Upper lobe of right lung (tissue), 1 donor: ENCODE measurements around the gene TSPEAR. TPM values are rescaled to one million over a fixed set of nuclear protein-coding genes. Genes with fewer than 3 reads are reported as not detected.
A peak's percentile ranks its signal among the peaks of the same experiment; 100 is the strongest.

Experiments used
- ATAC-seq: fragments of 200-7000 bp; cut with Tn5 transposase; one replicate; pipeline ENCODE4 v1.9.1; 2020; ENCODE audit warnings: mild to moderate bottlenecking, moderate library complexity
- DNase-seq: peaks from one replicate; pipeline ENCODE4 v3.0.0-alpha.2; 2020
- H3K27ac ChIP-seq: fragments of 200-600 bp; one replicate; pipeline ENCODE4 v1.8.0; 2022
- H3K27me3 ChIP-seq: fragments of 200-600 bp; one replicate; pipeline ENCODE4 v1.8.0; 2022; ENCODE audit warnings: mild to moderate bottlenecking
- H3K36me3 ChIP-seq: fragments of 200-600 bp; one replicate; pipeline ENCODE4 v1.8.0; 2022
- H3K4me1 ChIP-seq: fragments of 200-600 bp; one replicate; pipeline ENCODE4 v1.8.0; 2022
- H3K4me3 ChIP-seq: fragments of 200-600 bp; one replicate; pipeline ENCODE4 v1.8.0; 2022; ENCODE audit warnings: mild to moderate bottlenecking
- H3K9me3 ChIP-seq: fragments of 200-600 bp; one replicate; pipeline ENCODE4 v1.8.0; 2022
- intact Hi-C: fragments of 100-400 bp; cut with DNase I; formaldehyde crosslinking; loops from one replicate; pipeline ENCODE4 v1.11.0; 2022
- total RNA-seq: library from RNA; stranded (reverse); fragmentation: NEBNext Ultra II Directional; extraction: Animal tissue kit (Norgen Biotek cat#: 25700); gene quantifications from one replicate; pipeline ENCODE4 v1.2.1, GENCODE V29; 2021
- TF ChIP-seq, protein P1 (sequence below): fragments of 200-600 bp; IDR thresholded peaks from one replicate; pipeline ENCODE4 v1.8.0; 2022; ENCODE audit warnings: antibody characterized with exemption
- donor health status: DM: no; HTN: yes; CAD: no; lungs with severe emphysema.

Gene TSPEAR
- total RNA-seq, 1 donor from 2014 or later, result 0.23 TPM

- TF ChIP-seq, protein P1, sequence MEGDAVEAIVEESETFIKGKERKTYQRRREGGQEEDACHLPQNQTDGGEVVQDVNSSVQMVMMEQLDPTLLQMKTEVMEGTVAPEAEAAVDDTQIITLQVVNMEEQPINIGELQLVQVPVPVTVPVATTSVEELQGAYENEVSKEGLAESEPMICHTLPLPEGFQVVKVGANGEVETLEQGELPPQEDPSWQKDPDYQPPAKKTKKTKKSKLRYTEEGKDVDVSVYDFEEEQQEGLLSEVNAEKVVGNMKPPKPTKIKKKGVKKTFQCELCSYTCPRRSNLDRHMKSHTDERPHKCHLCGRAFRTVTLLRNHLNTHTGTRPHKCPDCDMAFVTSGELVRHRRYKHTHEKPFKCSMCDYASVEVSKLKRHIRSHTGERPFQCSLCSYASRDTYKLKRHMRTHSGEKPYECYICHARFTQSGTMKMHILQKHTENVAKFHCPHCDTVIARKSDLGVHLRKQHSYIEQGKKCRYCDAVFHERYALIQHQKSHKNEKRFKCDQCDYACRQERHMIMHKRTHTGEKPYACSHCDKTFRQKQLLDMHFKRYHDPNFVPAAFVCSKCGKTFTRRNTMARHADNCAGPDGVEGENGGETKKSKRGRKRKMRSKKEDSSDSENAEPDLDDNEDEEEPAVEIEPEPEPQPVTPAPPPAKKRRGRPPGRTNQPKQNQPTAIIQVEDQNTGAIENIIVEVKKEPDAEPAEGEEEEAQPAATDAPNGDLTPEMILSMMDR, result no peak
- intact Hi-C loops, result no loop called here
- Histone ChIP-seq H3K27me3 (peaks cover 4% of the 10 kb centered on the region), H3K4me3 (no peak overlapping the region), H3K36me3 (no peaks in the 10 kb centered on the region), H3K9me3 (no peaks in the 10 kb centered on the region), H3K27ac (no peak overlapping the region), H3K4me1 (no peaks in the 10 kb centered on the region)
- peak; percentile 55 for DNase-seq
- no peak for ATAC-seq
Observed at GRCh38 chr21:44748621-44749020, 37.2 kb upstream of the TSPEAR start.

DNA sequence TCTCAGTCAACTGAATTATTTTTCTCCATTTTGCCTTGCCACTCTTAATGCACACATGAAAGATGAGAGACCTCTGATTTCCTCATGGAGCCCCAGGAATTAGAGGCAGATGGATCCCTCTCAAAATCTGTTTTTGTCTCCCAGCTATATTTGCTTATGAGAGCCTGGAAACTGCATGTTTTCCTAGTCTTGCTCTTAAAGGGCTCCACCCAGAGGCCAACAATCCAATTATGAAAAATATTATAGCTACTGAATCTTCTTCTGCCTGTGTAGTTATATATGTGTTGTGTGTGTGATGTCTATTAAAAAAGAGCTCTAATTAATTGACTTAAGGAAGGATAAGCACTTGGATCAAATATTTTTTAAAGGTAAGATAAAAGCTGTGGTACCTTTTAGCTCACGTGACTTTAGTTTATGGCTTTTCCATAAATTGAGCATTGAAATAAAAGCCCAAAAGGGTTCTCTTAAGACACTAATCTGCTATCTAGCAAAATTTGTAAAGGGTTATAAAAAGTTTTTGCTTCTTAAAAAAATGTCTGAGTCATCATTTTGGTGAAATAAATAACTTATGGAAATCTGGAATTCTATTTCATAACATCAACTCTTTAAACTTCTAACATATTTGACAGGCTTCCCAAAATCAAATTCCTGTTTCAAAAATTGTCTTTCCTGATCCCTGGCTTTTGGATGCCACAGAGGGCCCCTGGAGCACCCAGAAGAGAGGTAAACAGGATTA is 31.2 kb upstream of the TSPEAR start:
- Histone ChIP-seq H3K27ac (no peak overlapping the region), H3K27me3 (no peaks in the 10 kb centered on the region), H3K9me3 (no peaks in the 10 kb centered on the region), H3K4me1 (no peaks in the 10 kb centered on the region), H3K36me3 (no peaks in the 10 kb centered on the region), H3K4me3 (no peak overlapping the region)
- no peak for DNase-seq
- intact Hi-C loops, result no loop called here
- no peak for ATAC-seq
- TF ChIP-seq, protein P1, result peak; percentile 22

GRCh38 chr21:44741921-44742320 is 30.5 kb upstream of the TSPEAR start:
- TF ChIP-seq, protein P1, result no peak
- Histone ChIP-seq H3K9me3 (no peaks in the 10 kb centered on the region), H3K27me3 (no peaks in the 10 kb centered on the region), H3K27ac (no peak overlapping the region), H3K4me1 (no peaks in the 10 kb centered on the region), H3K36me3 (no peaks in the 10 kb centered on the region), H3K4me3 (no peak overlapping the region)
- DNase-seq (no peak), ATAC-seq (no peak)
- intact Hi-C loops, result no loop called here

DNA sequence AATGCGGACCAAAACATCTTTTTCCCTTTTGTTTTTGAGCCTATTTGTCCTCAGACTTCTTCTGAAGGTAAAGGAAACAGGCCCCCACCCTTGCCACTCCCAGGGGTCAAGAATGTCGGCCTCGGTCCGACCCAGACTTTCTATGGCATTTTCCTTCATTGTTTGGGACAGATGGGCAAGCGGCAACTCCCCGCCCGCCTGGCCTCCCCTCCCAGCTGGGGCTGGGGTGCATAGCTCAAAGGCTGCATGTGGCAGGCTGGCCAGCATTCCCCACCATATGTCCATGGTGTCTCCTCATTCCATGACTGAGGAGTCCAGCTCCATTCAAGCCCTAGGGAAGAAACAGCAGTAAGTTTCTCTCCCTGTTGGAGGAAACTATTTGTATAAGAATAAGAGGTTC is 29.4 kb upstream of the TSPEAR start:
- Histone ChIP-seq H3K4me1 (no peaks in the 10 kb centered on the region), H3K4me3 (no peak overlapping the region), H3K27ac (no peak overlapping the region), H3K9me3 (no peaks in the 10 kb centered on the region), H3K36me3 (no peaks in the 10 kb centered on the region), H3K27me3 (no peaks in the 10 kb centered on the region)
- TF ChIP-seq, protein P1, result no peak
- DNase-seq (no peak), ATAC-seq (no peak)
- intact Hi-C loops, result no loop called here

DNA sequence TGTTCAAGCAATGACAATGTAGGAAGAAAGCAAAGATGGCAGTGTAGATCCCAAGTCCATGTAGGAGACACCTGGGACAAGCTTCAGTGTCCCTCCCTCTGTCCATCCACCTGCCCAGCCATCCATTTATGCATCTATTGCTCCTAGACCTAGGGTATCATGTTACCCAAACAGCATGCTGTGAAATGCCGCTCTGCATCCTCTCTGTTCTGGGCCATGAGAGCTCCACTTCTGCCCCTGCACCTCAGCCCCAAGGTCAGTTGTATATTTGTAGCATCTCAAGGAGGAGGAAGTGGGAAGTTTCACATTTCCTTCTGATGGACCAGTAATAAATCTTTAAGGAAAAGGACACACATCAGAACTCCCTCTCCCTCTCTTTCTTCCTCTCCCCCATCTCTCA is 27.9 kb upstream of the TSPEAR start:
- TF ChIP-seq, protein P1, result no peak
- ATAC-seq (no peak), DNase-seq (no peak)
- Histone ChIP-seq H3K36me3 (no peaks in the 10 kb centered on the region), H3K27ac (no peak overlapping the region), H3K4me3 (no peak overlapping the region), H3K27me3 (no peaks in the 10 kb centered on the region), H3K9me3 (no peaks in the 10 kb centered on the region), H3K4me1 (no peaks in the 10 kb centered on the region)
- intact Hi-C loops, result no loop called here

- TF ChIP-seq, protein P1, result no peak
- H3K36me3 ChIP-seq, result no peaks in the 10 kb centered on the region
- H3K4me1 ChIP-seq, result no peaks in the 10 kb centered on the region
- DNase-seq (no peak), ATAC-seq (no peak)
- H3K27me3 ChIP-seq, result no peaks in the 10 kb centered on the region
- H3K4me3 ChIP-seq, result no peak overlapping the region
- H3K27ac ChIP-seq, result no peak overlapping the region
- H3K9me3 ChIP-seq, result no peaks in the 10 kb centered on the region
- intact Hi-C loops, result no loop called here
Observed at GRCh38 chr21:44738621-44739020, 27.2 kb upstream of the TSPEAR start.
